SK-N-SH (cell line): ENCODE data around the gene WWOX.

Source experiments
- CTCF ChIP-seq: fragments of 200-600 bp; sonication (generic); IDR thresholded peaks from 2 replicates; pipeline ENCODE4 v1.6.1; 2017; ENCODE audit warnings: antibody characterized with exemption, mild to moderate bottlenecking, moderate library complexity
- FOXJ3 ChIP-seq: sonication (generic); formaldehyde crosslinking; IDR thresholded peaks from 2 replicates; pipeline ENCODE4 v1.5.1; 2020; ENCODE audit warnings: mild to moderate bottlenecking, missing genetic modification reagents
- RXRA ChIP-seq: IDR thresholded peaks from 2 replicates; pipeline ENCODE4 v1.4.0; 2012; ENCODE audit warnings: low read depth, mild to moderate bottlenecking, borderline replicate concordance
- SIN3A ChIP-seq: IDR thresholded peaks from 2 replicates; pipeline ENCODE4 v1.6.1; 2012; ENCODE audit warnings: low read depth, mild to moderate bottlenecking, low read length, moderate library complexity, borderline replicate concordance
- ZBTB33 ChIP-seq: IDR thresholded peaks from 2 replicates; pipeline ENCODE4 v1.4.0; 2012; ENCODE audit warnings: low read depth, borderline replicate concordance

GRCh38 chr16:79076047-79076767, 976.8 kb downstream of the WWOX start:
- TF ChIP-seq FOXJ3 (CRISPR knock-in tag) = no peak
- TF ChIP-seq CTCF = no peak
- TF ChIP-seq SIN3A = no peak
- no peak for TF ChIP-seq RXRA
- TF ChIP-seq ZBTB33 = no peak
